Adrenal gland (tissue), 5 donors: ENCODE measurements around the gene IFT27.

Experiments
- POLR2A ChIP-seq, 2 donors: fragments of 450-650 bp; IDR thresholded peaks; one replicate each; pipeline ENCODE4 v1.6.1; 2017; ENCODE audit warnings: antibody characterized with exemption in 2 of 2, mild to moderate bottlenecking in 2 of 2, moderate library complexity in 1 of 2
- TF ChIP-seq, protein P1 (sequence below), 6 experiments: fragments of 450-650 bp in 4 of 6; fragments of 200-600 bp in 2 of 6; sonication (generic) in 1 of 6; IDR thresholded peaks; 1 replicate in 5 of 6; 2 replicates in 1 of 6; pipeline versions ENCODE4 v1.5.1 to v1.8.0; 2016 to 2021; ENCODE audit warnings: antibody characterized with exemption in 6 of 6, mild to moderate bottlenecking in 2 of 6, moderate library complexity in 1 of 6
- donor health status: DM: no; HTN: no; CAD: no.

DNA sequence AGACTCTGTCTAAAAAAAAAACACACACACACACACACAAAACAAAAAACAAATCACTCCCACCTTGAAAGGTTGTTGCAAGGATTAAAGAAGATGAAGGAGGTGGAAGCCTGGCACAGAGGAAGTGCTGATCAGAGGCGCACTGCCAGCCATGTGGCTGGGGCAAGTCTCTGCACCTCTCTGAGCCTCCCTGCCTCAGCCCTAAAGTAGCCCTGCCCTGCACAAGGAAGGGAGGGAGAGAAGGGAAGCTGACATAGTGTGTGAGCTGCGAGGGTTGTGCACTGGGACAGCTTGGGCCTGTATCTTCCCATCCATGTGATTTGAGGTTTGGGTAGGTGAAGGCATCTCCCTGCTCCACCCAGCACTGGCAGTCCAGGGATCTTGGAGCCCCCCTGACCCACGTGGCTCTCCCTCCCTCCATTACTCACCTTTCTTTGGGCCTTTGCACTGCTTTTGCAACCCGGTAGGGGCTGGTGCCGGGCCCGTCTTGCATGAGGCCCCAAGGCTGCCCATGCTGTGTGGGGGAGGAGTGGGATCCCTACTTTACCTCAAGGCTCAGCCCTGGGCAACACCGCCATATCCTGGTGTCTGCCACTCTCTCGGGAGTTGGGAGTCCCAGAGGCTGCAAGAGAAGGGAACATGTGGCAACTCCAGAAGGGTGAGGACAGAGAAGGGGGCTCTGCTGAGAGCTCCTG, 30.5 kb downstream of the IFT27 start:
- TF ChIP-seq, protein P1, sequence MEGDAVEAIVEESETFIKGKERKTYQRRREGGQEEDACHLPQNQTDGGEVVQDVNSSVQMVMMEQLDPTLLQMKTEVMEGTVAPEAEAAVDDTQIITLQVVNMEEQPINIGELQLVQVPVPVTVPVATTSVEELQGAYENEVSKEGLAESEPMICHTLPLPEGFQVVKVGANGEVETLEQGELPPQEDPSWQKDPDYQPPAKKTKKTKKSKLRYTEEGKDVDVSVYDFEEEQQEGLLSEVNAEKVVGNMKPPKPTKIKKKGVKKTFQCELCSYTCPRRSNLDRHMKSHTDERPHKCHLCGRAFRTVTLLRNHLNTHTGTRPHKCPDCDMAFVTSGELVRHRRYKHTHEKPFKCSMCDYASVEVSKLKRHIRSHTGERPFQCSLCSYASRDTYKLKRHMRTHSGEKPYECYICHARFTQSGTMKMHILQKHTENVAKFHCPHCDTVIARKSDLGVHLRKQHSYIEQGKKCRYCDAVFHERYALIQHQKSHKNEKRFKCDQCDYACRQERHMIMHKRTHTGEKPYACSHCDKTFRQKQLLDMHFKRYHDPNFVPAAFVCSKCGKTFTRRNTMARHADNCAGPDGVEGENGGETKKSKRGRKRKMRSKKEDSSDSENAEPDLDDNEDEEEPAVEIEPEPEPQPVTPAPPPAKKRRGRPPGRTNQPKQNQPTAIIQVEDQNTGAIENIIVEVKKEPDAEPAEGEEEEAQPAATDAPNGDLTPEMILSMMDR (IDR thresholded peaks at IDR 0.05): no peak
- TF ChIP-seq POLR2A (IDR thresholded peaks at IDR 0.05): no peak
